Measurements from ENCODE around the gene GNG14.

GNG14 gene

GRCh38 chr19:12720851-12721655 lies 33.3 kb downstream of the GNG14 start:
- Histone ChIP-seq H3K27me3 (ENCODE audit: insufficient read depth, poor library complexity, severe bottlenecking) (no peaks in the 10 kb centered on the region), H3K4me3 (replicated peaks; ENCODE audit: insufficient read depth, low read length) (peak overlapping the region; percentile 88), H3K27ac (replicated peaks) (peak overlapping the region; percentile 93)
- no peak for DNase-seq (ENCODE audit: low read depth in 1 of 2, low spot score in 1 of 2)
- TF ChIP-seq SPI1 (IDR thresholded peaks at IDR 0.05; ENCODE audit: borderline replicate concordance, low read depth) (no peak), GABPA (IDR thresholded peaks at IDR 0.05; ENCODE audit: low read depth) (no peak), REST (IDR thresholded peaks at IDR 0.05; ENCODE audit: insufficient replicate concordance, low read depth) (no peak), POLR2AphosphoS5 (IDR thresholded peaks at IDR 0.05; ENCODE audit: low read depth) (no peak)
- TF ChIP-seq, protein P1, sequence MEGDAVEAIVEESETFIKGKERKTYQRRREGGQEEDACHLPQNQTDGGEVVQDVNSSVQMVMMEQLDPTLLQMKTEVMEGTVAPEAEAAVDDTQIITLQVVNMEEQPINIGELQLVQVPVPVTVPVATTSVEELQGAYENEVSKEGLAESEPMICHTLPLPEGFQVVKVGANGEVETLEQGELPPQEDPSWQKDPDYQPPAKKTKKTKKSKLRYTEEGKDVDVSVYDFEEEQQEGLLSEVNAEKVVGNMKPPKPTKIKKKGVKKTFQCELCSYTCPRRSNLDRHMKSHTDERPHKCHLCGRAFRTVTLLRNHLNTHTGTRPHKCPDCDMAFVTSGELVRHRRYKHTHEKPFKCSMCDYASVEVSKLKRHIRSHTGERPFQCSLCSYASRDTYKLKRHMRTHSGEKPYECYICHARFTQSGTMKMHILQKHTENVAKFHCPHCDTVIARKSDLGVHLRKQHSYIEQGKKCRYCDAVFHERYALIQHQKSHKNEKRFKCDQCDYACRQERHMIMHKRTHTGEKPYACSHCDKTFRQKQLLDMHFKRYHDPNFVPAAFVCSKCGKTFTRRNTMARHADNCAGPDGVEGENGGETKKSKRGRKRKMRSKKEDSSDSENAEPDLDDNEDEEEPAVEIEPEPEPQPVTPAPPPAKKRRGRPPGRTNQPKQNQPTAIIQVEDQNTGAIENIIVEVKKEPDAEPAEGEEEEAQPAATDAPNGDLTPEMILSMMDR (IDR thresholded peaks at IDR 0.05; ENCODE audit: insufficient read depth, low read length): no peak

- no peak for TF ChIP-seq POLR2AphosphoS5 (IDR thresholded peaks at IDR 0.05; ENCODE audit: low read depth)
- no peak for TF ChIP-seq GABPA (IDR thresholded peaks at IDR 0.05; ENCODE audit: low read depth)
- TF ChIP-seq, protein P1 (IDR thresholded peaks at IDR 0.05; ENCODE audit: insufficient read depth, low read length): no peak
- TF ChIP-seq SPI1 (IDR thresholded peaks at IDR 0.05; ENCODE audit: borderline replicate concordance, low read depth): no peak
- no peak for TF ChIP-seq REST (IDR thresholded peaks at IDR 0.05; ENCODE audit: insufficient replicate concordance, low read depth)
- peak; percentile 34 to 72 for DNase-seq (ENCODE audit: low read depth in 1 of 2, low spot score in 1 of 2)
- peak overlapping the region; percentile 93 for H3K27ac ChIP-seq (replicated peaks)
- H3K27me3 ChIP-seq (ENCODE audit: insufficient read depth, poor library complexity, severe bottlenecking): no peaks in the 10 kb centered on the region
- peak overlapping the region; percentile 88 for H3K4me3 ChIP-seq (replicated peaks; ENCODE audit: insufficient read depth, low read length)
Observed at GRCh38 chr19:12721656-12722565, 34.1 kb downstream of the GNG14 start.

DNA sequence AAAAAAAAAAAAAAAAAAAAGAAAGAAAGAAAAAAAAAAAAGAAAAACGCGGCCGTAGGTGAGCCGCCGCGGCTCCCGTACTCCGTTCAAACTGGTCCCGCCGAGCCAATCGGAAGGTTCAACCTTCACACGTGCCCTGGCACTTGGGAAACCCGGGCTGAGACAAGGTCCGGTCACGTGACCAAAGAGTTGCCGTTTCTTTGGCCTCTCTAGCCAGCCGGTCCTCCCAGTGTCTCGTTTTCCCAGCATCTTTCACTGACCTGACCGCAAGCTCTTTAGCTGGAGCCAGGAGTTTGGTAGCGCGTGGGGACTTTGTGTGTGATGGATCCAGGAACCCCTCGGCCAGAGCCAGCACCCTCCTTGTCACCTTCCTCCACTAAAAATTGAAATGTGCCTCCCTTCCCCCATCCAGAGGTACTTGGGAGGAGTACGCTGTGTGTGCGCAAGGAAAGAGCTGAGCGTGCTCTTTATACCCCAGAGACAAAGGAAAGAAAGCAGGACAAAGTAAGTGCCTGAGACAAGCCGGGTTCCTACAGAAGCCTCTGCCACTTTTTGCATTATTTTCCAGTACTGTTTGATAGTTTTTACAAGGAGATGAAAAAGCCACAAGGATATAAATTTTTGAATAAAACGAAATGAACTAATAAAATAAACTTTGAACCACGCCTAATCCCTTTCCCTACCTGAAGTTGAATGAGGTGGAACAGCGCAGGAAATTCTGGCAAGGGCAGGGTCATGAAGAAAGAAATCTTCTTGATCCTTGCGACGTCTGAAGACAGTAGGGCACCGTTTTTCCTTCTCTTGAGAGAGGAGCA lies 35.0 kb downstream of the GNG14 start:
- Histone ChIP-seq H3K27ac (replicated peaks) (peak overlapping the region; percentile 93), H3K4me3 (replicated peaks; ENCODE audit: insufficient read depth, low read length) (peak overlapping the region; percentile 88), H3K27me3 (ENCODE audit: insufficient read depth, poor library complexity, severe bottlenecking) (no peaks in the 10 kb centered on the region)
- TF ChIP-seq REST (IDR thresholded peaks at IDR 0.05; ENCODE audit: insufficient replicate concordance, low read depth): no peak
- no peak for TF ChIP-seq SPI1 (IDR thresholded peaks at IDR 0.05; ENCODE audit: borderline replicate concordance, low read depth)
- TF ChIP-seq POLR2AphosphoS5 (IDR thresholded peaks at IDR 0.05; ENCODE audit: low read depth): peak; percentile 57; the same call in 1 of the 2 replicates
- peak; percentile 64 for TF ChIP-seq GABPA (IDR thresholded peaks at IDR 0.05; ENCODE audit: low read depth)
- DNase-seq (ENCODE audit: low read depth in 1 of 2, low spot score in 1 of 2): peak; percentile 99

Data from HL-60 (cell line).